Esophagus (tissue), 2 donors: ENCODE measurements around the gene SNCAIP. TPM values are rescaled to one million over a fixed set of nuclear protein-coding genes. Genes with fewer than 3 reads are reported as not detected.

ENCODE experiments used
- H3K27ac ChIP-seq, 2 donors: one replicate each; pipeline ENCODE4 v1.5.1; 2013; ENCODE audit warnings: low read depth in 2 of 2, mild to moderate bottlenecking in 2 of 2, inconsistent platforms in 1 of 2, low read length in 1 of 2, moderate library complexity in 1 of 2
- H3K27me3 ChIP-seq, 2 donors: one replicate each; pipeline ENCODE4 v1.6.1; 2013; ENCODE audit warnings: low read length in 2 of 2, control low read depth in 1 of 2, mild to moderate bottlenecking in 1 of 2; ENCODE audit not compliant: insufficient read depth in 2 of 2, control insufficient read depth in 1 of 2
- H3K36me3 ChIP-seq, 2 donors: one replicate each; pipeline ENCODE4 v1.6.1; 2013; ENCODE audit warnings: low read length in 1 of 2; ENCODE audit not compliant: control insufficient read depth in 2 of 2, insufficient read depth in 2 of 2
- H3K4me1 ChIP-seq, 2 donors: one replicate each; pipeline ENCODE4 v1.6.1; 2013; ENCODE audit warnings: low read length in 1 of 2; ENCODE audit not compliant: control insufficient read depth in 2 of 2, insufficient read depth in 2 of 2
- H3K4me3 ChIP-seq, 2 donors: one replicate each; pipeline ENCODE4 v1.5.1; 2013; ENCODE audit warnings: low read length in 2 of 2, mild to moderate bottlenecking in 2 of 2, low read depth in 1 of 2, moderate library complexity in 1 of 2
- H3K9me3 ChIP-seq, 2 donors: one replicate each; pipeline ENCODE4 v1.6.1; 2013; ENCODE audit warnings: mild to moderate bottlenecking in 2 of 2, low read depth in 1 of 2, low read length in 1 of 2, moderate library complexity in 1 of 2; ENCODE audit not compliant: control insufficient read depth in 2 of 2, insufficient read depth in 1 of 2
- WGBS, 2 donors: extraction: QIAGEN DNeasy Blood & Tissue Kit; methylation state at CpG; one replicate each; pipeline ENCODE4 v1.1.7; 2013; 5-methylcytosine and 5-hydroxymethylcytosine counted together
- polyA plus RNA-seq, 2 donors: library from polyadenylated mRNA; stranded (reverse); fragments of 200-250 nt; gene quantifications; one replicate each; pipeline ENCODE4 v1.2.3, GENCODE V29; 2013
- donor health status: healthy with polysubstance abuse.
- donor health status: Bipolar disorder and iron deficiency.

The SNCAIP gene
- polyA plus RNA-seq, 2 donors = 0.80 to 1.2 TPM

- H3K36me3 ChIP-seq = no peaks in the 10 kb centered on the region
These were observed 19.7 kb upstream of the SNCAIP start for GRCh38 chr5:122292332-122292731.

GRCh38 chr5:122295138-122295537 lies 16.9 kb upstream of the SNCAIP start:
- H3K9me3 ChIP-seq = no peaks in the 10 kb centered on the region
- H3K36me3 ChIP-seq = no peaks in the 10 kb centered on the region
- H3K27ac ChIP-seq = no peak overlapping the region
- no peaks in the 10 kb centered on the region for H3K27me3 ChIP-seq
- no peak overlapping the region for H3K4me3 ChIP-seq
- WGBS, 2 donors = 49 to 53% methylated on average over 2 of the region's 2 CpGs
- H3K4me1 ChIP-seq = no peaks in the 10 kb centered on the region

More at GRCh38 chr5:122292332-122292731, 19.7 kb upstream of the SNCAIP start:
- no peak overlapping the region for H3K27ac ChIP-seq
- no peaks in the 10 kb centered on the region for H3K9me3 ChIP-seq
- no peaks in the 10 kb centered on the region for H3K27me3 ChIP-seq
- no peaks in the 10 kb centered on the region for H3K4me1 ChIP-seq
- H3K4me3 ChIP-seq = no peak overlapping the region
- WGBS, 2 donors = 53 to 55% methylated on average over 2 of the region's 2 CpGs

GRCh38 chr5:122296871-122297270 lies 15.2 kb upstream of the SNCAIP start:
- Histone ChIP-seq H3K27ac (no peak overlapping the region), H3K4me1 (no peaks in the 10 kb centered on the region), H3K36me3 (no peaks in the 10 kb centered on the region), H3K4me3 (no peak overlapping the region), H3K27me3 (no peaks in the 10 kb centered on the region), H3K9me3 (no peaks in the 10 kb centered on the region)
- 75 to 84% methylated on average over 2 of the region's 2 CpGs for WGBS, 2 donors

- Histone ChIP-seq H3K27ac (no peak overlapping the region), H3K4me1 (no peaks in the 10 kb centered on the region)
These were observed 14.3 kb upstream of the SNCAIP start for GRCh38 chr5:122297587-122298298.

GRCh38 chr5:122300374-122300773 lies 11.7 kb upstream of the SNCAIP start:
- WGBS, 2 donors = 79 to 83% methylated on average over 1 of the region's 1 CpG
- no peak overlapping the region for H3K27ac ChIP-seq

More at GRCh38 chr5:122297587-122298298, 14.3 kb upstream of the SNCAIP start:
- H3K9me3 ChIP-seq = no peaks in the 10 kb centered on the region
- no peaks in the 10 kb centered on the region for H3K36me3 ChIP-seq
- H3K27me3 ChIP-seq = no peaks in the 10 kb centered on the region
- WGBS, 2 donors = 74 to 80% methylated on average over 6 of the region's 6 CpGs
- no peak overlapping the region for H3K4me3 ChIP-seq

GRCh38 chr5:122301016-122301415 lies 11.0 kb upstream of the SNCAIP start:
- H3K36me3 ChIP-seq = no peaks in the 10 kb centered on the region
- H3K4me3 ChIP-seq = no peak overlapping the region
- no peaks in the 10 kb centered on the region for H3K9me3 ChIP-seq
- 21 to 27% methylated on average over 2 of the region's 2 CpGs for WGBS, 2 donors
- H3K4me1 ChIP-seq = no peaks in the 10 kb centered on the region
- no peak overlapping the region for H3K27ac ChIP-seq
- H3K27me3 ChIP-seq = no peaks in the 10 kb centered on the region

More at GRCh38 chr5:122300374-122300773, 11.7 kb upstream of the SNCAIP start:
- Histone ChIP-seq H3K27me3 (no peaks in the 10 kb centered on the region), H3K36me3 (no peaks in the 10 kb centered on the region), H3K9me3 (no peaks in the 10 kb centered on the region), H3K4me3 (no peak overlapping the region), H3K4me1 (no peaks in the 10 kb centered on the region)

- Histone ChIP-seq H3K9me3 (no peaks in the 10 kb centered on the region), H3K4me3 (no peak overlapping the region)
- WGBS, 2 donors = 77 to 78% methylated on average over 2 of the region's 2 CpGs
These were observed 7.4 kb upstream of the SNCAIP start for GRCh38 chr5:122304471-122305215.

GRCh38 chr5:122306461-122306860 lies 5.6 kb upstream of the SNCAIP start:
- Histone ChIP-seq H3K27ac (no peak overlapping the region), H3K4me3 (no peak overlapping the region), H3K27me3 (no peaks in the 10 kb centered on the region), H3K9me3 (no peaks in the 10 kb centered on the region), H3K36me3 (no peaks in the 10 kb centered on the region), H3K4me1 (no peaks in the 10 kb centered on the region)
- 26 to 28% methylated on average over 2 of the region's 2 CpGs for WGBS, 2 donors

More at GRCh38 chr5:122304471-122305215, 7.4 kb upstream of the SNCAIP start:
- no peak overlapping the region for H3K27ac ChIP-seq
- H3K36me3 ChIP-seq = no peaks in the 10 kb centered on the region
- no peaks in the 10 kb centered on the region for H3K27me3 ChIP-seq
- no peaks in the 10 kb centered on the region for H3K4me1 ChIP-seq

- no peaks in the 10 kb centered on the region for H3K27me3 ChIP-seq
- no peak overlapping the region for H3K4me3 ChIP-seq
- no peaks in the 10 kb centered on the region for H3K36me3 ChIP-seq
- WGBS, 2 donors = 61 to 65% methylated on average over 7 of the region's 7 CpGs
- H3K9me3 ChIP-seq = no peaks in the 10 kb centered on the region
- no peak overlapping the region for H3K27ac ChIP-seq
- H3K4me1 ChIP-seq = no peaks in the 10 kb centered on the region
These were observed 1.1 kb upstream of the SNCAIP start for GRCh38 chr5:122310889-122311288.
